ENCODE data around the gene LRP1-AS.

DNA sequence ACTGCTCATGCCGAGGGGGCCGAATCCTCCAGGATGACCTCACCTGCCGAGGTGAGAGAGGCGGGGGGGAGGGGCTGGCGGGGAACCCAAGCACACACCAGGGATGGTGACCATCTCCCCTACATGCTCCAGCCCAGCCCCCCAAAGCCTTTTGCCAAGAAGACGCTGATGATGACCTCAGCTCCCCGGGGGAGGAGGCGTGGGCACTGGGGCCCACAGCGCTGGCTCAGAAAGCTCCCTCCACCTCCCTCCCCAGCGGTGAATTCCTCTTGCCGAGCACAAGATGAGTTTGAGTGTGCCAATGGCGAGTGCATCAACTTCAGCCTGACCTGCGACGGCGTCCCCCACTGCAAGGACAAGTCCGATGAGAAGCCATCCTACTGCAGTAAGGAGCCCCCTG is 45.5 kb upstream of the LRP1-AS start:
- no peak for TF ChIP-seq CTCF (IDR thresholded peaks at IDR 0.05)
- TF ChIP-seq POLR2A (IDR thresholded peaks at IDR 0.05), result no peak

Data from vagina (tissue), 2 donors.